Measurements from ENCODE around the gene NANOS2. TPM values are rescaled to one million over a fixed set of nuclear protein-coding genes. Genes with fewer than 3 reads are reported as not detected.

The NANOS2 gene
- total and polyA plus RNA-seq, 2 of the 13 experiments (the other 11 are each of a cell fraction or from before 2014, with no cell fraction given) = not detected

- no peak; the same call in 1 of the 2 replicates for TF ChIP-seq PRDM15 (CRISPR knock-in tag; IDR thresholded peaks at IDR 0.05)
- peak; percentile 31; the same call in 1 of the 2 replicates for TF ChIP-seq NFYB (CRISPR knock-in tag; IDR thresholded peaks at IDR 0.05)
- TF ChIP-seq SKI (IDR thresholded peaks at IDR 0.05; ENCODE audit: partially characterized antibody) = no peak
- TF ChIP-seq SKIL (CRISPR knock-in tag; IDR thresholded peaks at IDR 0.05; ENCODE audit: borderline replicate concordance) = no peak
- 0 out of 2 replicates have a peak, but pooled peaks have one; percentile 24 for TF ChIP-seq MXD1 (CRISPR knock-in tag; IDR thresholded peaks at IDR 0.05)
- TF ChIP-seq TP53 (CRISPR knock-in tag; conservative IDR thresholded peaks at IDR 0.05) = 0 out of 2 replicates have a peak, but pooled peaks have one; percentile 46
- no peak for TF ChIP-seq DNMT1 (CRISPR knock-in tag; IDR thresholded peaks at IDR 0.05)
- no peak for TF ChIP-seq IRF1 (CRISPR knock-in tag; IDR thresholded peaks at IDR 0.05; ENCODE audit: low read depth)
- TF ChIP-seq ZNF841 (CRISPR knock-in tag; IDR thresholded peaks at IDR 0.05; ENCODE audit: borderline replicate concordance) = no peak
- TF ChIP-seq ZBTB43 (CRISPR knock-in tag; conservative IDR thresholded peaks at IDR 0.05) = 0 out of 2 replicates have a peak, but pooled peaks have one; percentile 30
- TF ChIP-seq RAD51 (IDR thresholded peaks at IDR 0.05; ENCODE audit: borderline replicate concordance) = no peak
- TF ChIP-seq ZFY (CRISPR knock-in tag; IDR thresholded peaks at IDR 0.05) = peak; percentile 90
- no peak; the same call in 1 of the 2 replicates for TF ChIP-seq HDAC2 (CRISPR knock-in tag; IDR thresholded peaks at IDR 0.05)
- TF ChIP-seq FOXP4 (CRISPR knock-in tag; IDR thresholded peaks at IDR 0.05) = peak; percentile 57; the same call in 1 of the 2 replicates
- TF ChIP-seq ZNF232 (CRISPR knock-in tag; IDR thresholded peaks at IDR 0.05; ENCODE audit: borderline replicate concordance) = peak; percentile 16; the same call in 1 of the 2 replicates
- 0 out of 2 replicates have a peak, but pooled peaks have one; percentile 23 for TF ChIP-seq CEBPG (CRISPR knock-in tag; IDR thresholded peaks at IDR 0.05)
- no peak for TF ChIP-seq ZNF75D (CRISPR knock-in tag; IDR thresholded peaks at IDR 0.05; ENCODE audit: borderline replicate concordance)
- TF ChIP-seq HMGA1 (CRISPR knock-in tag; conservative IDR thresholded peaks at IDR 0.05) = no peak
Observed at GRCh38 chr19:45886427-45887199, 28.0 kb downstream of the NANOS2 start (continued).

Measured in HepG2 (cell line).